Gastrocnemius medialis (tissue), 4 donors: ENCODE measurements around the gene DOP1B.

Source experiments
- CTCF ChIP-seq, 5 experiments: fragments of 450-650 bp in 3 of 5; fragments of 200-600 bp in 2 of 5; sonication (generic) in 2 of 5; IDR thresholded peaks in 4 of 5; conservative IDR thresholded peaks in 1 of 5; 1 replicate in 4 of 5; 2 replicates in 1 of 5; pipeline ENCODE4 v1.5.1; 2016 to 2019; ENCODE audit warnings: antibody characterized with exemption in 5 of 5, mild to moderate bottlenecking in 3 of 5, moderate library complexity in 3 of 5
- POLR2A ChIP-seq, 2 donors: fragments of 450-650 bp; IDR thresholded peaks; one replicate each; pipeline ENCODE4 v1.6.1; 2017; ENCODE audit warnings: antibody characterized with exemption in 2 of 2, mild to moderate bottlenecking in 2 of 2, moderate library complexity in 2 of 2

- TF ChIP-seq POLR2A (IDR thresholded peaks at IDR 0.05) (no peak), CTCF (IDR thresholded peaks at IDR 0.05 in 4 of 5, conservative IDR thresholded peaks at IDR 0.05 in 1 of 5) (no peak)
Measured at GRCh38 chr21:36204980-36205379, 48.4 kb downstream of the DOP1B start.
